GM21786 (cell line): ENCODE measurements around the gene PRKD3.
A peak's percentile ranks its signal among the peaks of the same experiment; 100 is the strongest.

Experiments
- ATAC-seq: cut with Tn5 transposase; IDR thresholded peaks from one replicate; pipeline ENCODE4 v1.9.1; 2021; ENCODE audit not compliant: unreplicated experiment

Gene PRKD3

DNA sequence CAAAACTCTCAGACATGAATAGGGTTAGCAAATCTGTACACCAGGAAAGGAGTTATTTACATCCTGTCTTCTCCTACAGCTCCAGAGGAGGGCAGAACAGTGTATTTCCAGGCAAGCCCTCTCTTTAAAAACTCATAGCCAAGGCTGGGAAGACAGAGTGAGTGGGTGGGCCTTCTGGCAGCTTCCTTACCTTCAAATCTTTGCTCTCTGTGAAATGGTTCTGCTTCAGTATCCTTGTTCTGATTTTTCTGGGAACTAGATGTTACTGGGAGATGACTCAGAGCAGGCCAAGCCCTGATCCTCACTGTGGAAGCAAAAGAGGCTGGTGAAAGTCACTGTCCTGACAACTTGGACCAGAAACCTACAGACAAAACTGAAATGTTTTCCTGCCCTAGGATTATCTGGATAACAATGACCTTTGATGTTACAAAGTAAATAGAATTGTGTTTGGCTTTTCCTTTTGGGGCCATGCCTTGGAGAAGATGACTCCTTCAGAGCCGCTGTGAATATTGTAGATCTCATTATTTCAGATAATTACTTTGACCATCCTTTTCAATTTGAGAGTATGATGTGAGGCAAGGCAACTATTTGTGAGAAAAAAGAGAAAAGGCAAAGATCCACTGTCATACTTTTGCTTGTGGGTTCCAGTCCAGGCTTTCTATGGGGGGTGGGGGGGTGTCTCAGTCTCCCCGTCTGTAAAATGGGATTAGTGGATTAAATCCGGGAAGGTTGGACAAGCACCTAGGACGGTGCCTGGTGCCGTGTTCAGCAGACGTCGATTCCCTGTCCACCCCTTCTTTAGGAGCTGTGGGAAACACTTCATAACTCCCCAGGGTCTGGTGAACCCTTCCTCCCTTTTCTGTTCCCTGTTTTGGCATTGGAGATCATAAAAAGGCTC lies 19.2 kb upstream of the PRKD3 start:
- ATAC-seq: no peak

- no peak for ATAC-seq
These were observed 18.1 kb upstream of the PRKD3 start for GRCh38 chr2:37342591-37343220.

- no peak for ATAC-seq
These were observed 16.0 kb upstream of the PRKD3 start for GRCh38 chr2:37340637-37341036.

- no peak for ATAC-seq
These were observed 14.3 kb upstream of the PRKD3 start for GRCh38 chr2:37338933-37339332.

- no peak for ATAC-seq
These were observed 13.1 kb upstream of the PRKD3 start for GRCh38 chr2:37337620-37338280.

DNA sequence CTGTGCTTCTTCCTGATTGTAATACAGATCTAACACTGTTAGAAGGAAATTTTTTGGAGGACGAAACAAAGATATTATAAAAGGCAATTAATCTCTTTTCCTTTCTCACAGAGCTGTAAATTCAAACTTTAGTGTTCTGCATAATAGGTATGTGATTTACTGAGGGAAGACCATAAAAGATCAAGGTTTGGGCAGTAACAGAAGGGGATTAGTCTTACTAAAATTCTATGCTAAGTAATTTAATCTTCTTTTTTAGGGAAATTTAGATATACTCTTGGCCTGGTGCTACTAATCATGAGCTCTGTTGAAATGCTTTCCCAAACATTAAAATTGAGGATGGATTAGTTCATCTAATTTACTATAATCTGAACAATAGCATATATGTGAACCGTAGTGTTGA lies 11.0 kb upstream of the PRKD3 start:
- ATAC-seq: no peak

DNA sequence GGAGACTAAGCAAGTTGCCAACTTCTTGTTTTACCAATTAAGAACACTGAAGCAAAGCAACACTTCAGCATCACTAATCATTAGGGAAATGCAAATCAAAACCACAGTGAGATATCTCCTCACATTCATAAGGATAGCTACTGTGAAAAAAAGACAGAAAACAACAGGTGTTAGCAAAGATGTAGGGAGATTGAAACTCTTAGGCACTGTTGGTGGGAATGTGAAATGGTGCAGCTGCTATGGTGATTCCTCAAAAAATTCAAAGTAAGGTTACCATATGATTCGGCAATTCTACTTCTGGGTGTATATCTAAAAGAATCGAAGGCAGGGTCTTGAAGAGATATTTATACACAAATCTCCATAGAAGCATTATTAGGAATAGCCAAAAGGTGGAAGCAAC lies 8.6 kb upstream of the PRKD3 start:
- ATAC-seq: no peak

- ATAC-seq: no peak
These were observed 7.9 kb upstream of the PRKD3 start for GRCh38 chr2:37332560-37332959.

DNA sequence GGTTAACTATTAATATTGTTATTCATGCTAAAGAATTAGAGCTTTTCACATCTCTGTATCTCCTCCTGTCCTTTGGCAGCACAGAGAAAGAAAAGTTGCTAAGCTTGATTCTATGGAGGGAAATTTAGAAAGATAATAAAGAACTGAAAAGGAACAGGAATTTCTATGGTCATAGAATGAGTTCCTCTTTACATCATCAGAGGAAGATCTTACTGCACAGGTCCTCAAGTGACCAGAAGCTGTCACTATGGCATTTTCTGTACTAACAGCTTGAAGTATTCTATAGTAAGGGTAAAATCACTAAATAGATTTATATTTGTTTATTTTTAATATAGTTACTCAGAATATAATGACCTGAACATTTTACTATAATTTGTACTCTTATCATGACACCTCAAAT lies 6.0 kb upstream of the PRKD3 start:
- ATAC-seq: no peak

GRCh38 chr2:37326866-37327634 lies 2.4 kb upstream of the PRKD3 start:
- ATAC-seq: no peak

- no peak for ATAC-seq
These were observed 1.7 kb upstream of the PRKD3 start for GRCh38 chr2:37326285-37326684.

DNA sequence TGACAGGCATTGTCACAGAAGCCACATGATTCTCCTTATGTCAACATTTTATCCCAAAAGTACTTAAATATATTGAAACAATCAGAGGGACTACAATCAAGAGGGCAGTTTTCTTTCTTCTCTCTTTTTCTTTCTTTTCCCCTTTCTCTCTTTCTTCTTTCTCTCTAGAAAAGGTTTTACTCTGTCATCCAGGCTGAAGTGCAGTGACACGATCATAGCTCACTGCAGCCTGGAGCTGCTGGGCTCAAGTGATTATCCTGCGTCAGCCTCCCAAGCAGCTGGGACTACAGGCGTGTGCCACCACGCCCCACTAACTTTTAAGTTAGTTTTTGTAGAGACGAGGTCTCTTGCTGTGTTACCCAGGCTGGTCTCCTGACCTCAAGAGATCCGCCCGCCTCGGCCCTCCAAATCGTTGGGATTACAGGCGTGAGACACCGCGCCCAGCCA lies 1.0 kb upstream of the PRKD3 start:
- ATAC-seq: no peak

DNA sequence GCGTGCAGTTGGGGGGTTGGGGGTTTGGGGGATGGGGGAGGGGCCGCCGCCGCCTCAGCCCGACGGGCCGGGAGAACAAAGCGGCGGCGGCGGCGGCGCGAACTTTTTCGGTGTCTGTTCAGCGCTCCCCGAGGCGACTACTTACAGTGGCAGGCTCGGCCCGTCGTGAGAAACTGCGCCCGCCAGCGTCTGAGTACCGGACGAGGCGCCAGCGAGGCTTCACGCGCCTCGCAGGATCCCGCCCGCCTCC lies 172 bp downstream of the PRKD3 start:
- no peak for ATAC-seq

DNA sequence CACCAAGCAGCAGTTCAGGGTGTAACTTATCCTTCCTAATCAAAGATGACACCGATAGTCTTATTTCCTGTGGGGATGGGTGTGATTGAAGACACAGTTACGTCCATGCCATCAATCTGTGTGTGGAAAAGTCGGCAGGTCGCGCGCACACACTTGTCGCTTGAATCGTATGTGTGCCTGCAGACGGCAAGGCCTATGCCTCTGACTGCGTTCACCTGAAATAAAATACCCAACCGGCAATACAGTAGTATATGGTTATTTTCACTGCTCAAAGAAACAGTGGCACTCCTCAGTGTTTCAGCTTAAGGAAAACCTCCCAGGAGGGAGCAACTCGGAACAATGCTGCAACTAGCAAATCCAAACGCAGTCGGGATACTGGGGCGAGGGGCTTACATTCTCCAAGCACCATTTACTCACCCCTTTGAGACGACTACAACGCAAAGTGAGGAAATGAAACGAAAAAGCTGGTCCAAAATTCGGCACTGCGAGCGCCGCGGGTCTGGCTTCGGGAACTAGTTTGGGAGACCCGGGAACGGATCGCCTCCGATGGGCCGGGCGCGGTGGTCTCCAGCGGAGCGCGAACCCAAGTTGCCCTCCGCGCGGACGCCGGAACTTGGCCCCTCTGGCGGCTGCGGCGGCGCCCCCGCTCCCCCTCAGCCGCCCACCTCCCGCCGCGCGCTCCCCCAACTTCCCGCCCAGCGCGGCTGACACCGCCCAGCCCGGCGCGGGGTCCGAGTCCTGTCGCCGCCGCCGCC lies 675 bp downstream of the PRKD3 start:
- ATAC-seq: peak; percentile 27

GRCh38 chr2:37323176-37323780 lies 1.4 kb downstream of the PRKD3 start:
- ATAC-seq: no peak

DNA sequence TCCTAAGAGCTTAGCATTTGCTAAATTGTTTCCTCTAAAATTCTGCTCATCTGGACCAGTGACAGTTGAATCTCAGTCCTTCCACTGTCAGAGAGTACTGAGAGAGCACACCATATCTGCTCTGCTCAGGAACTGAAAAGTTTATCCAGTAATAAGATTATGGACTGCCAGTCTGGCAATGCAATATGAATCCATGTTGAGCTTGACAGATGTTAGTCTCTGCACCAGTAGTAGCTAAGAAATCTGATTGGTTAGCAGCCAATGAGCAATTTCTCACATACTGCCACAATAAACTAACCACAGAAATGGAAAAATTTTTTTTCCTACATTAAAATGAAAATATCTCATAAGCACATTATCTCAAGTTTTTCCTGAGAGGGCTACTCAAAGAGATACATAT lies 2.3 kb downstream of the PRKD3 start:
- no peak for ATAC-seq

DNA sequence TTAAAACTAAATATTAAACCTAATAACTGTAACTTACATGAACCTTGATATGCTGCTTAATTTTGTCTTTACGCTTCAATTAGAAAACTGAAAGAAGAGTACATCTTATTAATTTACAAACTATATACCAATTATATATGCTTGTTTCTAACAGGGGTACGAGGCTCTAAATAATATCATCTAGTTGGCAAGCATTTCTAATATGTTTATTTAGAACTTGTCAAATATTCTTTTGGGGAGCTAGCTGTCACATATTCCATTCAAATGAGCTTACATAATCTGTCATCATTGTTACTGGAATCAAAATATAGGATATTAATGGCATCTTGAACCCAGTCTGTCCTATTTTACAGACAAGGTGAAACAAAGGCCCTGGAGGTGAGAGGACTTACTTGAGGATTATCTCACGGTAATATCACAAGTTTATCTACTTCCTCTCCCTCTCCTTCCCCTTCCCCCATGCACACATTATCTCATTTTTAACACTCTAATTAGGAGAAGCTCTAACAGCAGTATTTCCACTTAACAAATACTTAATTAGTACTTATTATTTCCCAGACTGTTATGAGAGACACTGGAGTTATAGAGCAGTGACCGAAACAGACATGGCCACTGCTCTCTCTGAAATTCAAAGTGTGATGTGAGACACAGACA lies 3.5 kb downstream of the PRKD3 start:
- no peak for ATAC-seq

DNA sequence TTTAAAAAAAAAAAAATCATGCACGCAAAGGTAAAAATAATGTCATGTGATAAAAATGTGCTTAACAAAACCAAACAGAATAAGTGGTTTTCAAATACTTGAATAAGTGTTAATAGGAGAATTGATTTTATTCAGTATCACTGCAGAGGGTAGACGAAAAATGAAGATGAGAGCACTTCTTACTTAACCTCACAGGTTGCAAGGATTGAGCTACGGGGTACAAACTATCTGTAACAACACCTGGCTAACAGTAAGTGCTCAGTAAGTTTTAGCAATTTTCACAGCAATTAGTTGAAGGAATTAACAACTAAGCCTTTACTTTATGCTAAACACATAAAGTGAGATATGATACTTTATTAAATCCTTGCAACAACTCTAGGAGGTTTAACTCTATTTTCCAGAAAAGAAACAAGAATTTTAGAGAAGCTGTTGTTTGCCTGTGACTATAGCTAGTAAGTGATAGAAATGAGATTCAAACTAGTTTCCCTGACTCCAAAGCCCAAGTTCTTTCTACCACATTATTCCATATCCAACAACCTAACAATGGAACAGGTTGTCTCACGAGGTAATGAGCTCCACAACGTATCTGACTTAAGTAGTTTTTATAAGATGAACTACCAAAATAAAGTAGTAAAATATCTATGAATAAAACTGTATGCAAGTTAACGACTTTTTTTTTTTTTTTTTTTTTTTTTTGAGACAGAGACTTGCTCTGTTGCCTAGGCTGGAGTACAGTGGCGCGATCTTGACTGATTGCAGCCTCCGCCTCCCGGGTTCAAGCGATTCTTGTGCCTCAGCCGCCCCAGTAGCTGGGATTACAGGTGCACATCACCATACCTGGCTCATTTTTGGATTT lies 4.7 kb downstream of the PRKD3 start:
- no peak for ATAC-seq

GRCh38 chr2:37318401-37318800 lies 6.2 kb downstream of the PRKD3 start:
- ATAC-seq: peak; percentile 77
